Bronchial epithelial cell (primary cell): ENCODE measurements around the gene WDCP. TPM values are rescaled to one million over a fixed set of nuclear protein-coding genes. Genes with fewer than 3 reads are reported as not detected.

Experiments
- DNase-seq: peaks from one replicate; pipeline ENCODE4 v3.0.0-alpha.2; 2010; ENCODE audit warnings: low read depth
- FAIRE-seq: peaks from 2 replicates; lab custom pipeline; 2011; peaks lifted over from hg19 to GRCh38; lab: Jason Lieb, UNC
- H3K27me3 ChIP-seq: 2 replicates; pipeline ENCODE4 v1.5.1; 2011; ENCODE audit warnings: low read length; ENCODE audit not compliant: control insufficient read depth, insufficient read depth
- H3K36me3 ChIP-seq: 2 replicates; pipeline ENCODE4 v1.5.1; 2011; ENCODE audit warnings: low read length; ENCODE audit not compliant: control insufficient read depth, insufficient read depth
- H3K4me3 ChIP-seq: 2 replicates; pipeline ENCODE4 v1.5.1; 2011; ENCODE audit warnings: mild to moderate bottlenecking, low read depth, low read length, control low read depth
- CTCF ChIP-seq: IDR thresholded peaks from 2 replicates; pipeline ENCODE4 v1.5.1; 2011; ENCODE audit warnings: mild to moderate bottlenecking, moderate library complexity, low read length, control low read depth, inconsistent platforms; ENCODE audit not compliant: insufficient read depth, severe bottlenecking
- total RNA-seq: library from RNA; depleted of rRNA; stranded (reverse); fragments of >200 nt; gene quantifications from 2 replicates; pipeline ENCODE4 v1.2.1, GENCODE V29; 2014

WDCP gene
- total RNA-seq, 1 donor from 2014 or later = 7.1 TPM

GRCh38 chr2:24077879-24078278 lies 30.7 kb upstream of the WDCP start:
- DNase-seq = no peak
- TF ChIP-seq CTCF = no peak
- H3K4me3 ChIP-seq = peak overlapping the region; percentile 66
- H3K36me3 ChIP-seq = peaks cover 13% of the 10 kb centered on the region
- no peak for FAIRE-seq
- H3K27me3 ChIP-seq = no peaks in the 10 kb centered on the region

GRCh38 chr2:24077535-24077877 lies 30.3 kb upstream of the WDCP start:
- DNase-seq = peak; percentile 12
- no peaks in the 10 kb centered on the region for H3K27me3 ChIP-seq
- H3K36me3 ChIP-seq = peaks cover 12% of the 10 kb centered on the region
- peak overlapping the region; percentile 66 for H3K4me3 ChIP-seq
- FAIRE-seq = no peak
- no peak for TF ChIP-seq CTCF

GRCh38 chr2:24076849-24077534 lies 29.8 kb upstream of the WDCP start:
- H3K36me3 ChIP-seq = peaks cover 8% of the 10 kb centered on the region
- no peak for FAIRE-seq
- TF ChIP-seq CTCF = no peak
- H3K4me3 ChIP-seq = peak overlapping the region; percentile 66
- H3K27me3 ChIP-seq = no peaks in the 10 kb centered on the region
- DNase-seq = no peak

GRCh38 chr2:24075915-24076848 lies 29.0 kb upstream of the WDCP start, which contains the start of gene SF3B6:
Gene SF3B6 (minus strand): TSS chr2:24076326. CDS start chr2:24076229, 97 bp downstream.
- no peak for FAIRE-seq
- H3K36me3 ChIP-seq = peaks cover 10% of the 10 kb centered on the region
- DNase-seq = peak; percentile 98

GRCh38 chr2:24075259-24075658 lies 28.1 kb upstream of the WDCP start:
- no peak for TF ChIP-seq CTCF
- H3K36me3 ChIP-seq = peaks cover 7% of the 10 kb centered on the region
- FAIRE-seq = no peak
- peak; percentile 26 for DNase-seq
- H3K4me3 ChIP-seq = peak overlapping the region; percentile 64
- no peaks in the 10 kb centered on the region for H3K27me3 ChIP-seq

More at GRCh38 chr2:24075915-24076848, 29.0 kb upstream of the WDCP start, which contains the start of gene SF3B6:
- no peak for TF ChIP-seq CTCF
- Histone ChIP-seq H3K4me3 (peak within 1 kb of the TSS; percentile 66), H3K27me3 (no peaks in the 10 kb centered on the region)
